Activated T-helper 17 cell treated with anti-CD3 and anti-CD28 coated beads, Interleukin-2, amount 50 U/mL, for 72 hours (primary cell): ENCODE results near the gene ELF1. TPM values are rescaled to one million over a fixed set of nuclear protein-coding genes. Genes with fewer than 3 reads are reported as not detected.

ENCODE experiments used
- ATAC-seq: fragments of 150-1000 bp; cut with Tn5 transposase; replicated peaks from 2 replicates; pipeline ENCODE4 v1.10.0; 2021; ENCODE audit warnings: mild to moderate bottlenecking, moderate library complexity
- H3K27ac Mint-ChIP-seq: one replicate; pipeline ENCODE4 v1.8.0; 2022; ENCODE audit warnings: mixed read lengths
- H3K27me3 Mint-ChIP-seq: one replicate; pipeline ENCODE4 v1.8.0; 2022; ENCODE audit warnings: mixed read lengths
- H3K36me3 Mint-ChIP-seq: one replicate; pipeline ENCODE4 v1.8.0; 2022; ENCODE audit warnings: low read depth, mild to moderate bottlenecking, mixed read lengths
- H3K4me1 Mint-ChIP-seq: one replicate; pipeline ENCODE4 v1.8.0; 2022; ENCODE audit warnings: mixed read lengths
- H3K4me3 Mint-ChIP-seq: one replicate; pipeline ENCODE4 v1.8.0; 2022; ENCODE audit warnings: mild to moderate bottlenecking, mixed read lengths
- H3K9me3 Mint-ChIP-seq: one replicate; pipeline ENCODE4 v1.8.0; 2022; ENCODE audit warnings: mixed read lengths
- total RNA-seq, 2 donors: library from RNA; stranded (reverse); gene quantifications; one replicate each; pipeline ENCODE4 v1.2.3, GENCODE V29; 2022

ELF1 gene
- 10 to 100 TPM; 76.0 to 80.1 TPM for total RNA-seq

- Mint-ChIP-seq H3K9me3 (no peaks in the 10 kb centered on the region), H3K27me3 (no peaks in the 10 kb centered on the region), H3K4me3 (peak within 1 kb of the TSS; percentile 96), H3K36me3 (peaks cover 37% of the 10 kb centered on the region), H3K27ac (peak within 1 kb of the TSS; percentile 65), H3K4me1 (peaks cover 21% of the 10 kb centered on the region)
- ATAC-seq, result peak; percentile 87
These were observed at the start of gene ELF1 for GRCh38 chr13:41019011-41019487. Gene ELF1 (minus strand): TSS chr13:41019316. CDS start chr13:40982054, 37,262 bp downstream.

GRCh38 chr13:41065078-41065477 lies 46.0 kb upstream of the ELF1 start:
- Mint-ChIP-seq H3K9me3 (no peaks in the 10 kb centered on the region), H3K27ac (no peak overlapping the region), H3K4me1 (peaks cover 14% of the 10 kb centered on the region), H3K36me3 (peaks cover 95% of the 10 kb centered on the region), H3K27me3 (no peaks in the 10 kb centered on the region), H3K4me3 (no peak overlapping the region)
- ATAC-seq, result no peak

- ATAC-seq, result no peak
- Mint-ChIP-seq H3K4me3 (peak overlapping the region; percentile 42), H3K27me3 (no peaks in the 10 kb centered on the region), H3K9me3 (no peaks in the 10 kb centered on the region), H3K36me3 (peaks cover 92% of the 10 kb centered on the region), H3K4me1 (peaks cover 14% of the 10 kb centered on the region), H3K27ac (no peak overlapping the region)
These were observed 45.4 kb upstream of the ELF1 start for GRCh38 chr13:41064493-41064892.

- Mint-ChIP-seq H3K4me1 (peaks cover 20% of the 10 kb centered on the region), H3K4me3 (peak overlapping the region; percentile 99), H3K9me3 (no peaks in the 10 kb centered on the region), H3K27me3 (no peaks in the 10 kb centered on the region), H3K27ac (peak overlapping the region; percentile 100), H3K36me3 (peaks cover 72% of the 10 kb centered on the region)
- peak; percentile 37 for ATAC-seq
These were observed 43.1 kb upstream of the ELF1 start for GRCh38 chr13:41061914-41062837.

GRCh38 chr13:41061075-41061913 lies 42.2 kb upstream of the ELF1 start, which contains the start of gene WBP4:
Gene WBP4 (plus strand): TSS chr13:41061509. CDS start chr13:41061674, 165 bp downstream.
- Mint-ChIP-seq H3K9me3 (no peaks in the 10 kb centered on the region), H3K36me3 (peaks cover 63% of the 10 kb centered on the region), H3K4me3 (peak within 1 kb of the TSS; percentile 99), H3K4me1 (peaks cover 25% of the 10 kb centered on the region), H3K27ac (peak within 1 kb of the TSS; percentile 100), H3K27me3 (no peaks in the 10 kb centered on the region)
- peak; percentile 84 for ATAC-seq

GRCh38 chr13:41060724-41061074 lies 41.6 kb upstream of the ELF1 start:
- H3K36me3 Mint-ChIP-seq, result peaks cover 57% of the 10 kb centered on the region
- no peaks in the 10 kb centered on the region for H3K9me3 Mint-ChIP-seq
- peak; percentile 55 for ATAC-seq
- H3K27ac Mint-ChIP-seq, result peak overlapping the region; percentile 100
- peak overlapping the region; percentile 99 for H3K4me3 Mint-ChIP-seq
- no peaks in the 10 kb centered on the region for H3K27me3 Mint-ChIP-seq
- H3K4me1 Mint-ChIP-seq, result peaks cover 28% of the 10 kb centered on the region

- no peaks in the 10 kb centered on the region for H3K27me3 Mint-ChIP-seq
- peaks cover 31% of the 10 kb centered on the region for H3K4me1 Mint-ChIP-seq
- H3K4me3 Mint-ChIP-seq, result peak overlapping the region; percentile 99
- peak overlapping the region; percentile 100 for H3K27ac Mint-ChIP-seq
- H3K36me3 Mint-ChIP-seq, result peaks cover 52% of the 10 kb centered on the region
- no peaks in the 10 kb centered on the region for H3K9me3 Mint-ChIP-seq
- peak; percentile 43 for ATAC-seq
These were observed 41.1 kb upstream of the ELF1 start for GRCh38 chr13:41060082-41060723.

- Mint-ChIP-seq H3K4me1 (peaks cover 37% of the 10 kb centered on the region), H3K9me3 (no peaks in the 10 kb centered on the region), H3K27me3 (no peaks in the 10 kb centered on the region), H3K27ac (peak overlapping the region; percentile 100), H3K36me3 (peaks cover 46% of the 10 kb centered on the region), H3K4me3 (peak overlapping the region; percentile 99)
- ATAC-seq, result no peak
These were observed 40.5 kb upstream of the ELF1 start for GRCh38 chr13:41059456-41060081.

- no peak for ATAC-seq
- Mint-ChIP-seq H3K27me3 (no peaks in the 10 kb centered on the region), H3K9me3 (no peaks in the 10 kb centered on the region), H3K36me3 (peaks cover 35% of the 10 kb centered on the region), H3K27ac (no peak overlapping the region), H3K4me3 (peak overlapping the region; percentile 99), H3K4me1 (peaks cover 34% of the 10 kb centered on the region)
These were observed 39.4 kb upstream of the ELF1 start for GRCh38 chr13:41058295-41059070.

GRCh38 chr13:41056826-41057711 lies 38.0 kb upstream of the ELF1 start:
- Mint-ChIP-seq H3K36me3 (peaks cover 22% of the 10 kb centered on the region), H3K27ac (no peak overlapping the region), H3K4me1 (peaks cover 29% of the 10 kb centered on the region), H3K27me3 (no peaks in the 10 kb centered on the region), H3K9me3 (no peaks in the 10 kb centered on the region), H3K4me3 (no peak overlapping the region)
- no peak for ATAC-seq

- H3K36me3 Mint-ChIP-seq, result peaks cover 13% of the 10 kb centered on the region
- peaks cover 29% of the 10 kb centered on the region for H3K4me1 Mint-ChIP-seq
- ATAC-seq, result no peak
- no peaks in the 10 kb centered on the region for H3K9me3 Mint-ChIP-seq
- no peak overlapping the region for H3K27ac Mint-ChIP-seq
- no peak overlapping the region for H3K4me3 Mint-ChIP-seq
- no peaks in the 10 kb centered on the region for H3K27me3 Mint-ChIP-seq
These were observed 37.1 kb upstream of the ELF1 start for GRCh38 chr13:41056194-41056593.

GRCh38 chr13:41054919-41055619 lies 36.0 kb upstream of the ELF1 start:
- H3K9me3 Mint-ChIP-seq, result no peaks in the 10 kb centered on the region
- H3K4me3 Mint-ChIP-seq, result peak overlapping the region; percentile 30
- no peak overlapping the region for H3K27ac Mint-ChIP-seq
- H3K36me3 Mint-ChIP-seq, result peaks cover 2% of the 10 kb centered on the region
- ATAC-seq, result no peak
- peaks cover 24% of the 10 kb centered on the region for H3K4me1 Mint-ChIP-seq
- no peaks in the 10 kb centered on the region for H3K27me3 Mint-ChIP-seq
